ENCODE measurements around the gene SIRPB2. TPM values are rescaled to one million over a fixed set of nuclear protein-coding genes. Genes with fewer than 3 reads are reported as not detected.

Gene SIRPB2
- total RNA-seq, 2 experiments from 2014 or later, result not detected

DNA sequence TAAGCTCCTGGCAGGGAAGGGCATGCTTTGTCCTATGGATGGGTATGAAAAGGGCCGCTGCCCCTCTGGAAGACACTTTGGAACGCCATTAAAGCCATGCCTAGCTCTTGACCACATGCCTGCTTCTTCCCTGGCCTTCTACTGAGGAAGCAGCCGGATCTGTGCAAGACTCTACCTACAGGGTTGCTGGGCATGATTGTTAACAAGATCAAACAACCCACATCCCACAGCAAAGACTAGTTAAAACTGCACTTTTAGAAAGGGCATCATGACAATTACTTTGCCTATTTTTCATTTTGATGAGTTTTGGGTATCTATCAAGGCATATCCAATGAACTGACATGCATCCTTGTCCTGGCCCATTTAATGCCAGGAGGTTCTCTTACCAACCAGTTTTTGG, 50.1 kb downstream of the SIRPB2 start:
- no peak overlapping the region for H2AFZ ChIP-seq (ENCODE audit: low read length)
- H3K79me2 ChIP-seq (ENCODE audit: insufficient read depth, low read depth, low read length), result no peaks in the 10 kb centered on the region
- ChIA-PET CTCF (ENCODE audit: unreplicated experiment) (interaction anchor here (0.8 kb wide), 1 partner anchor 43 kb away, joined by 3 read pairs; no protein-coding TSS in a partner anchor), POLR2A (no interaction called here)
- H3K36me3 ChIP-seq (ENCODE audit: insufficient read depth, low read length), result peaks cover 56% of the 10 kb centered on the region
- H3K4me3 ChIP-seq (ENCODE audit: low read depth, low read length, poor library complexity, severe bottlenecking), result no peak overlapping the region
- no peaks in the 10 kb centered on the region for H3K4me1 ChIP-seq (ENCODE audit: insufficient read depth, low read length, poor library complexity, severe bottlenecking)
- H3K27ac ChIP-seq (ENCODE audit: low read depth, low read length, poor library complexity, severe bottlenecking), result no peak overlapping the region
- no TSS peak for BruUV-seq (replicated peaks)
- no peak for TF ChIP-seq EZH2phosphoT487 (IDR thresholded peaks at IDR 0.05; ENCODE audit: borderline replicate concordance, low read depth, low read length)
- TF ChIP-seq, protein P1, sequence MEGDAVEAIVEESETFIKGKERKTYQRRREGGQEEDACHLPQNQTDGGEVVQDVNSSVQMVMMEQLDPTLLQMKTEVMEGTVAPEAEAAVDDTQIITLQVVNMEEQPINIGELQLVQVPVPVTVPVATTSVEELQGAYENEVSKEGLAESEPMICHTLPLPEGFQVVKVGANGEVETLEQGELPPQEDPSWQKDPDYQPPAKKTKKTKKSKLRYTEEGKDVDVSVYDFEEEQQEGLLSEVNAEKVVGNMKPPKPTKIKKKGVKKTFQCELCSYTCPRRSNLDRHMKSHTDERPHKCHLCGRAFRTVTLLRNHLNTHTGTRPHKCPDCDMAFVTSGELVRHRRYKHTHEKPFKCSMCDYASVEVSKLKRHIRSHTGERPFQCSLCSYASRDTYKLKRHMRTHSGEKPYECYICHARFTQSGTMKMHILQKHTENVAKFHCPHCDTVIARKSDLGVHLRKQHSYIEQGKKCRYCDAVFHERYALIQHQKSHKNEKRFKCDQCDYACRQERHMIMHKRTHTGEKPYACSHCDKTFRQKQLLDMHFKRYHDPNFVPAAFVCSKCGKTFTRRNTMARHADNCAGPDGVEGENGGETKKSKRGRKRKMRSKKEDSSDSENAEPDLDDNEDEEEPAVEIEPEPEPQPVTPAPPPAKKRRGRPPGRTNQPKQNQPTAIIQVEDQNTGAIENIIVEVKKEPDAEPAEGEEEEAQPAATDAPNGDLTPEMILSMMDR (conservative IDR thresholded peaks at IDR 0.05; ENCODE audit: low read length), result no peak
- H3K9me3 ChIP-seq (ENCODE audit: low read length), result no peaks in the 10 kb centered on the region
- no peaks in the 10 kb centered on the region for H4K20me1 ChIP-seq (ENCODE audit: insufficient read depth, low read length)
- no peak overlapping the region for H3K4me2 ChIP-seq (ENCODE audit: low read length)
- intact Hi-C loops (cut with micrococcal nuclease; ENCODE audit: unreplicated experiment), result no loop called here
- H3K9me2 ChIP-seq (ENCODE audit: insufficient read depth, low read length), result no peaks in the 10 kb centered on the region
- no peak for DNase-seq (ENCODE audit: low spot score)

DNA sequence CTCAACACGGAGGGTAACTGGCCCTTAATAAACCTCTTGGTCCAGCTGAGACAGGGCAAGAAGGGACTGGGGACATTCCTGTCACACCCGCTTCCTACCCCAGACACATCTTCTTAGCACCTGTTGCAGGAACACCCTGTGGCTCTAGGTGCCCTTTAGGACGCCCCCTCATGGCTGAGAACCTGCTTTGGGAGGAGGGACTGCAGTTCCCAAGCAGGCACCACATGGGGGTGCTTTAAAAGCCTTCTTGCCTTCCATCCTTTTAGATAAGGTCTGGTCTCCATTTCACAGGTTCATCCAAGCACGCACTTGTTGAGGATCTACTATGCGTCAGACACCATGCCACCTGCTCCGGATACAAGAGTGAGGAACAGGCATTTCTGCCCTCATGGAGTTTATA, 51.2 kb downstream of the SIRPB2 start:
- intact Hi-C loops (cut with micrococcal nuclease; ENCODE audit: unreplicated experiment), result no loop called here
- Histone ChIP-seq H3K4me3 (ENCODE audit: low read depth, low read length, poor library complexity, severe bottlenecking) (no peak overlapping the region), H3K9me2 (ENCODE audit: insufficient read depth, low read length) (no peaks in the 10 kb centered on the region), H3K79me2 (ENCODE audit: insufficient read depth, low read depth, low read length) (no peaks in the 10 kb centered on the region), H3K36me3 (ENCODE audit: insufficient read depth, low read length) (peaks cover 53% of the 10 kb centered on the region), H3K9me3 (ENCODE audit: low read length) (no peaks in the 10 kb centered on the region), H3K4me2 (ENCODE audit: low read length) (no peak overlapping the region), H3K4me1 (ENCODE audit: insufficient read depth, low read length, poor library complexity, severe bottlenecking) (peaks cover 10% of the 10 kb centered on the region), H3K27ac (ENCODE audit: low read depth, low read length, poor library complexity, severe bottlenecking) (no peak overlapping the region), H4K20me1 (ENCODE audit: insufficient read depth, low read length) (no peaks in the 10 kb centered on the region), H2AFZ (ENCODE audit: low read length) (no peak overlapping the region)
- ChIA-PET CTCF (ENCODE audit: unreplicated experiment) (interaction anchor here (0.8 kb wide), 1 partner anchor 41 kb away, joined by 3 read pairs; no protein-coding TSS in a partner anchor), POLR2A (interaction anchor here (0.5 kb wide), 1 partner anchor 214 kb away, joined by 3 read pairs; the partner anchor contains the start of gene RAD21L1)
- no peak for TF ChIP-seq EZH2phosphoT487 (IDR thresholded peaks at IDR 0.05; ENCODE audit: borderline replicate concordance, low read depth, low read length)
- TF ChIP-seq, protein P1 (conservative IDR thresholded peaks at IDR 0.05; ENCODE audit: low read length), result peak; percentile 81
- peak; percentile 49 for DNase-seq (ENCODE audit: low spot score)
- BruUV-seq (replicated peaks), result no TSS peak

DNA sequence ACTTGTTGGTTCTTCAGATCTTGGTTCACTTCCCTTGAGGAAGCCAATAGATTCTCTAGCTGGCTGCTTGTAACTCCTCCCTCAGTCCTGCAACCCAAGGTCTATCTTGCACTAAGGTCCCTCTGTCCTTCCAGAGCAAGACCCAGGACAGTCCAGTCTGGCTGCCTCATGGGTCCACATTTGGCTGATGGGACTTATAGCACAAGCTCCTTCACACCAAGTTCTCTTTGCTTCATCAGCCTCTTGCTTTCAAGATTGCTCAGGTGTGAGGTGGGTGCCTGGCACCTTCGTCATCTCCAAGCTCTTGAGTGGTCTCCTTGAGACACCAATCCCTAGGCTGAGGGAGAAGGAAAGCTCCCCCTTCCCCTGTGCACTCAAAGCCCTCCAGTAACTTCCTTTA, 52.9 kb downstream of the SIRPB2 start:
- ChIA-PET CTCF (ENCODE audit: unreplicated experiment) (interaction anchor here (0.5 to 1.5 kb wide), 5 partner anchors 12 to 128 kb away, joined by 3 to 4 read pairs (median 3); no protein-coding TSS in a partner anchor), POLR2A (interaction anchor here (1.0 to 1.7 kb wide), 3 partner anchors 10 to 28 kb away, joined by 3 to 6 read pairs (median 4); no protein-coding TSS in a partner anchor)
- Histone ChIP-seq H2AFZ (ENCODE audit: low read length) (no peak overlapping the region), H4K20me1 (ENCODE audit: insufficient read depth, low read length) (no peaks in the 10 kb centered on the region), H3K9me2 (ENCODE audit: insufficient read depth, low read length) (no peaks in the 10 kb centered on the region), H3K27ac (ENCODE audit: low read depth, low read length, poor library complexity, severe bottlenecking) (no peak overlapping the region), H3K36me3 (ENCODE audit: insufficient read depth, low read length) (peaks cover 43% of the 10 kb centered on the region), H3K4me1 (ENCODE audit: insufficient read depth, low read length, poor library complexity, severe bottlenecking) (peaks cover 19% of the 10 kb centered on the region), H3K4me3 (ENCODE audit: low read depth, low read length, poor library complexity, severe bottlenecking) (no peak overlapping the region), H3K9me3 (ENCODE audit: low read length) (no peaks in the 10 kb centered on the region; the same call in 1 of the 2 replicates), H3K4me2 (ENCODE audit: low read length) (no peak overlapping the region), H3K79me2 (ENCODE audit: insufficient read depth, low read depth, low read length) (no peaks in the 10 kb centered on the region)
- TF ChIP-seq, protein P1 (conservative IDR thresholded peaks at IDR 0.05; ENCODE audit: low read length), result no peak
- TF ChIP-seq EZH2phosphoT487 (IDR thresholded peaks at IDR 0.05; ENCODE audit: borderline replicate concordance, low read depth, low read length), result no peak
- intact Hi-C loops (cut with micrococcal nuclease; ENCODE audit: unreplicated experiment), result no loop called here
- BruUV-seq (replicated peaks), result no TSS peak
- DNase-seq (ENCODE audit: low spot score), result no peak

Measured in OCI-LY7 (cell line).